ENCODE results near the gene RELN. TPM values are rescaled to one million over a fixed set of nuclear protein-coding genes. Genes with fewer than 3 reads are reported as not detected.

Gene RELN
- total RNA-seq, 1 experiment from 2014 or later: 0.20 TPM

GRCh38 chr7:103944230-103944900, 45.1 kb downstream of the RELN start (continued):
- TF ChIP-seq ZBTB33 (IDR thresholded peaks at IDR 0.05; ENCODE audit: extremely low read depth, insufficient replicate concordance, low read length) (no peak), RAD21 (IDR thresholded peaks at IDR 0.05; ENCODE audit: low read depth) (no peak), ATF3 (IDR thresholded peaks at IDR 0.05) (no peak), ZFX (IDR thresholded peaks at IDR 0.05) (no peak), POLR2A (IDR thresholded peaks at IDR 0.05; ENCODE audit: borderline replicate concordance, extremely low read depth, insufficient read depth, insufficient read length) (no peak), EGR1 (IDR thresholded peaks at IDR 0.05; ENCODE audit: low read depth) (no peak)

GRCh38 chr7:103941976-103942375, 47.5 kb downstream of the RELN start:
- Histone ChIP-seq H3K4me1 (ENCODE audit: control insufficient read depth in 1 of 2, insufficient read depth in 2 of 2, low read length in 2 of 2) (no peaks in the 10 kb centered on the region), H3K9me2 (ENCODE audit: insufficient read depth) (no peaks in the 10 kb centered on the region), H4K20me1 (ENCODE audit: insufficient read depth) (no peaks in the 10 kb centered on the region), H3K4me3 (replicated peaks in 1 of 2; ENCODE audit: low read depth in 1 of 2, low read length in 2 of 2) (no peak overlapping the region), H3K9ac (ENCODE audit: low read length) (no peak overlapping the region), H3K27me3 (ENCODE audit: insufficient read depth, low read length) (peaks cover 38% of the 10 kb centered on the region; the same call in 1 of the 2 replicates), H3K9me3 (ENCODE audit: control insufficient read depth in 1 of 2, insufficient read depth in 1 of 2, low read depth in 1 of 2, low read length in 2 of 2) (no peaks in the 10 kb centered on the region), H2AFZ (ENCODE audit: low read depth, low read length, poor library complexity, severe bottlenecking) (no peak overlapping the region), H3K36me3 (ENCODE audit: control insufficient read depth in 1 of 2, insufficient read depth in 2 of 2, low read length in 2 of 2) (no peaks in the 10 kb centered on the region), H3K79me2 (ENCODE audit: insufficient read depth, low read length) (no peaks in the 10 kb centered on the region), H3K27ac (ENCODE audit: low read depth, low read length) (no peak overlapping the region), H3K4me2 (ENCODE audit: low read length) (no peak overlapping the region)
- DNase-seq (ENCODE audit: low read depth, low spot score) (no peak), ATAC-seq (no peak)
- no TSS peak for BruUV-seq (replicated peaks)
- CTCF ChIA-PET: no interaction called here
- POLR2A ChIA-PET: no interaction called here
- intact Hi-C loops (cut with micrococcal nuclease): no loop called here
- RAD21 ChIA-PET (ENCODE audit: low non-redundant PET in 1 of 2, low total read pairs in 2 of 2, uncharacterized antibody in 2 of 2, unreplicated experiment in 2 of 2): no interaction called here
- TF ChIP-seq ZBTB33 (IDR thresholded peaks at IDR 0.05; ENCODE audit: extremely low read depth, insufficient replicate concordance, low read length): no peak
- no peak for TF ChIP-seq CTCF (IDR thresholded peaks at IDR 0.05 in 2 of 3, conservative IDR thresholded peaks at IDR 0.05 in 1 of 3; ENCODE audit: borderline replicate concordance in 1 of 3, insufficient read depth in 1 of 3, low read depth in 2 of 3, low read length in 2 of 3)
- TF ChIP-seq ELF1 (IDR thresholded peaks at IDR 0.05; ENCODE audit: borderline replicate concordance, low read depth): no peak
- no peak for TF ChIP-seq MAX (IDR thresholded peaks at IDR 0.05)
- no peak for TF ChIP-seq FOSL1 (IDR thresholded peaks at IDR 0.05; ENCODE audit: low read depth)
- no peak for TF ChIP-seq SIN3A (IDR thresholded peaks at IDR 0.05; ENCODE audit: low read depth)
- TF ChIP-seq SP1 (IDR thresholded peaks at IDR 0.05; ENCODE audit: low read depth): no peak

All from HCT116 (cell line).